Right lobe of liver (tissue), 6 donors: ENCODE measurements around the gene NR1I3. TPM values are rescaled to one million over a fixed set of nuclear protein-coding genes. Genes with fewer than 3 reads are reported as not detected.

Source experiments
- ATAC-seq, 4 donors: fragments of 200-7000 bp; cut with Tn5 transposase; one replicate each; pipeline ENCODE4 v1.9.1; 2020; ENCODE audit warnings: mild to moderate bottlenecking in 4 of 4, moderate library complexity in 4 of 4
- DNase-seq, 3 donors: peaks; one replicate each; pipeline ENCODE4 v3.0.0-alpha.2; 2020
- H3K27ac ChIP-seq, 3 donors: fragments of 200-600 bp; one replicate each; pipeline ENCODE4 v1.8.0; 2022
- H3K27me3 ChIP-seq, 2 donors: fragments of 200-600 bp; one replicate each; pipeline ENCODE4 v1.8.0; 2022
- H3K36me3 ChIP-seq, 4 donors: fragments of 200-600 bp; sonication (generic) in 1 of 4; one replicate each; pipeline versions ENCODE4 v1.5.1 to v1.8.0; 2017 to 2022; ENCODE audit warnings: control low read depth in 1 of 4
- H3K4me1 ChIP-seq, 4 donors: fragments of 200-600 bp; sonication (generic) in 1 of 4; one replicate each; pipeline versions ENCODE4 v1.5.1 to v1.8.0; 2017 to 2022; ENCODE audit warnings: control low read depth in 1 of 4
- H3K4me3 ChIP-seq, 3 donors: fragments of 200-600 bp; one replicate each; pipeline ENCODE4 v1.8.0; 2022
- H3K9me3 ChIP-seq, 4 donors: fragments of 200-600 bp; sonication (generic) in 1 of 4; one replicate each; pipeline versions ENCODE4 v1.5.1 to v1.8.0; 2017 to 2022; ENCODE audit warnings: control low read depth in 1 of 4
- POLR2A ChIP-seq: fragments of 450-650 bp; IDR thresholded peaks from one replicate; pipeline ENCODE4 v1.6.1; 2017; ENCODE audit warnings: antibody characterized with exemption, mild to moderate bottlenecking
- WGBS: methylation state at CpG from one replicate; pipeline ENCODE4 v1.1.6; 2018; ENCODE audit warnings: low coverage, low lambda C conversion rate; ENCODE audit not compliant: insufficient coverage; ENCODE audit errors: missing lambda C conversion rate; 5-methylcytosine and 5-hydroxymethylcytosine counted together
- intact Hi-C, 2 donors: fragments of 100-400 bp; cut with DNase I; formaldehyde crosslinking; loops; one replicate each; pipeline versions ENCODE4 v1.11.2 to v1.14.1; 2022
- long read RNA-seq: library from polyadenylated mRNA; unstranded; transcript quantifications from one replicate; pipeline ENCODE4 v2.0.0, GENCODE V29; 2019
- total RNA-seq, 6 experiments: library from RNA; depleted of rRNA in 2 of 6; stranded (reverse); fragments of >200 nt in 2 of 6; fragmentation: NEBNext Ultra II Directional in 3 of 6; extraction: Animal tissue kit (Norgen Biotek cat#: 25700) in 3 of 6; gene quantifications; one replicate each; pipeline versions ENCODE4 v1.1.0 to v1.2.4, GENCODE V29; 2016 to 2023
- TF ChIP-seq, protein P1 (sequence below), 4 donors: fragments of 200-600 bp in 3 of 4; fragments of 450-650 bp in 1 of 4; IDR thresholded peaks; one replicate each; pipeline versions ENCODE4 v1.5.1 to v1.8.0; 2016 to 2022; ENCODE audit warnings: antibody characterized with exemption in 4 of 4, mild to moderate bottlenecking in 2 of 4
- donor health status: DM: no; HTN: yes; CAD: no.
- donor health status: DM: no; HTN: no; CAD: no.
- donor health status: DM: no; HTN: no; CAD: no.
- donor health status: DM: no; HTN: yes; CAD: no.
- donor health status: DM: no; HTN: yes; CAD: no.

Gene NR1I3, protein sequence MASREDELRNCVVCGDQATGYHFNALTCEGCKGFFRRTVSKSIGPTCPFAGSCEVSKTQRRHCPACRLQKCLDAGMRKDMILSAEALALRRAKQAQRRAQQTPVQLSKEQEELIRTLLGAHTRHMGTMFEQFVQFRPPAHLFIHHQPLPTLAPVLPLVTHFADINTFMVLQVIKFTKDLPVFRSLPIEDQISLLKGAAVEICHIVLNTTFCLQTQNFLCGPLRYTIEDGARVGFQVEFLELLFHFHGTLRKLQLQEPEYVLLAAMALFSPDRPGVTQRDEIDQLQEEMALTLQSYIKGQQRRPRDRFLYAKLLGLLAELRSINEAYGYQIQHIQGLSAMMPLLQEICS
- 100 to 1,000 TPM in 3 of 6 experiments, 10 to 100 TPM in 3; 24.1 to 169 (median 85.7) TPM for total RNA-seq
- long read RNA-seq, transcript NR1I3-205 (9 exons, 1,473 nt), result major isoform, 7 of 38 reads
- long read RNA-seq, partial matches to known transcripts, result 6 of 38 reads
- long read RNA-seq, other reads (novel, unspliced or antisense), result 12 of 38 reads

DNA sequence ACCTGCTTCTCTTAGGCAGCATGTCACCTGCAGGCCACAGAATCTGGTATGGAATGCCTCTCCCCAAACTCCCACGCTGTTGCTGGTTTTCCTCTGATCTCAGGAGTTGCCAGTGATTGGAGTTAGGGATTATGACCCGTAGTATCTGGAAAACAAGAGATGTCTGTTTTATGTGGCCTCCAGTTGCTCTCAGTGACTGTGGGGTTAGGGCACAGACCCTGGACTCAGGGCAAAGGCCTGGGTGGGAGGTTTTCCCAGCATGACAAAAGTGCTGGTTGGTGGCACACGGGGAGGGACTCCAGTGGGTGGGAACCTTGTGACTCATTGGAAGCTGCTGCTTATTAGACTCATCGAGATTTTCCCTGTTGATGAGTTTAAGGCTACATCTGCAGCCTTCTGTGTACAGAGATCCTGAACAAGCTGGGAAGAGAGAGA is at the start of gene NR1I3:
NR1I3 (minus strand) TSS at position 165 of the 435 bp plus-strand sequence. CDS start 1,638 bp downstream, outside the sequence.
- Histone ChIP-seq H3K27me3 (no peaks in the 10 kb centered on the region), H3K4me1 (peaks cover 0 to 7% (median 0%) of the 10 kb centered on the region in 4 donors), H3K36me3 (peaks cover 0 to 25% (median 6%) of the 10 kb centered on the region in 4 donors), H3K27ac (peak within 1 kb of the TSS; percentile 73 to 98 (median 90)), H3K9me3 (no peaks in the 10 kb centered on the region), H3K4me3 (peak within 1 kb of the TSS; percentile 38 to 73 (median 72))
- ATAC-seq, result peak; percentile 90 to 99 (median 96)
- 20% methylated on average over 4 of the region's 4 CpGs for WGBS
- intact Hi-C loops, result loop anchor here (10.0 kb wide), 2 partner anchors 47 to 57 kb away; no protein-coding TSS in a partner anchor
- TF ChIP-seq, protein P1, sequence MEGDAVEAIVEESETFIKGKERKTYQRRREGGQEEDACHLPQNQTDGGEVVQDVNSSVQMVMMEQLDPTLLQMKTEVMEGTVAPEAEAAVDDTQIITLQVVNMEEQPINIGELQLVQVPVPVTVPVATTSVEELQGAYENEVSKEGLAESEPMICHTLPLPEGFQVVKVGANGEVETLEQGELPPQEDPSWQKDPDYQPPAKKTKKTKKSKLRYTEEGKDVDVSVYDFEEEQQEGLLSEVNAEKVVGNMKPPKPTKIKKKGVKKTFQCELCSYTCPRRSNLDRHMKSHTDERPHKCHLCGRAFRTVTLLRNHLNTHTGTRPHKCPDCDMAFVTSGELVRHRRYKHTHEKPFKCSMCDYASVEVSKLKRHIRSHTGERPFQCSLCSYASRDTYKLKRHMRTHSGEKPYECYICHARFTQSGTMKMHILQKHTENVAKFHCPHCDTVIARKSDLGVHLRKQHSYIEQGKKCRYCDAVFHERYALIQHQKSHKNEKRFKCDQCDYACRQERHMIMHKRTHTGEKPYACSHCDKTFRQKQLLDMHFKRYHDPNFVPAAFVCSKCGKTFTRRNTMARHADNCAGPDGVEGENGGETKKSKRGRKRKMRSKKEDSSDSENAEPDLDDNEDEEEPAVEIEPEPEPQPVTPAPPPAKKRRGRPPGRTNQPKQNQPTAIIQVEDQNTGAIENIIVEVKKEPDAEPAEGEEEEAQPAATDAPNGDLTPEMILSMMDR (IDR thresholded peaks at IDR 0.05), result no peak
- TF ChIP-seq POLR2A, result peak; percentile 79
- DNase-seq, result peak; percentile 81 to 96 (median 94)

DNA sequence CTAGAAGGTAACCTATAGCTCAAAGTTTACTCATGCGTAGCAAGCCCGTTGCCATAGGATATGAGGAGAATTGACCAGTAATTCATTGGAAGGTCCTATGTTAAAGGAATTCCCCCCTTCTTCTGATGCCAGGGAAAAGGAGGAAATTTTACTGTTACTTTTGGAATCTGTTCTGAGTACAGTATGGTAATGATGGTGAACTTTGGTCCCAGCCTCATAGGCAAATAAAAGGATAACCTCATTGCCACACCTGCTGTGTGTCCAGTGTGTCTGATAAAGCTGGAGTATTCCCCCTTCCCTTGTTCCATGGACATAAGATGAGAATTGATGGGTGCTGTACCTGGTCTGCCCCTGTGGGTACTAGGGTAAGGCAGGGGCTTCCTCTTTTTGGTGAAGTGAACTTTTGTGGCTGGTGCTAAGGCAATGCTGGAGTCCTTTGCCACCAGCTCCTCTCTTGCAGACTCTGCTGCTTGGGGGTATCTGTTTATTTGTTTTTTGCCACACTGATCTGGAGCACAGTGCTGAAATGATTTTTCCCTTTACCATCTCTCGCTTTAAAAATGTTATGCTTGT is 49.6 kb upstream of the NR1I3 start:
- Histone ChIP-seq H3K9me3 (no peaks in the 10 kb centered on the region), H3K27me3 (no peaks in the 10 kb centered on the region), H3K4me1 (no peaks in the 10 kb centered on the region), H3K4me3 (no peak overlapping the region), H3K27ac (no peak overlapping the region), H3K36me3 (no peaks in the 10 kb centered on the region)
- ATAC-seq, result peak in 1 of 4 donors; percentile 73
- TF ChIP-seq, protein P1 (IDR thresholded peaks at IDR 0.05), result no peak
- TF ChIP-seq POLR2A, result no peak
- WGBS, result 88% methylated on average over 3 of the region's 3 CpGs
- intact Hi-C loops, result loop anchor here in 1 of 2 donors (10.0 kb wide), 1 partner anchor 53 kb away; the partner anchor contains the start of gene NR1I3
- no peak for DNase-seq

DNA sequence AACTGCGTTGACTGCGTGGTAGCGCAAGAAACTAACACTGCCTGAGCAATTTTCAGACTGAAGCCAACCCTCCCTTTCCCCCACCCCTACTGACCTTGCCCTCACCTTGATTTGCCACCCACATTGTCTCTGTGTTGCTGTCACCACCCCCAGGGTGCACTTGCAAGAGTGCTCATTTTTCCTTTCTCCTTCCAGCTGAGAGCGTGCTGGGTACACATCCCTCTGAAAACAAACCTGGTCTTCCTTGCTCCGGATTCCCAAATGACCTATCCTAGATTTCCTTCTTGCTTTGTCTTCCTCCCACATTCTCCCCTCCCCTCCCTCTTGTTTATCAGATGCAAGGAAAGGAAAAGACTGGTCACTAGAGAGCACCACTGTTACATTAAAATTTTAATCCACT is 47.5 kb upstream of the NR1I3 start:
- TF ChIP-seq, protein P1 (IDR thresholded peaks at IDR 0.05), result no peak
- no peak for TF ChIP-seq POLR2A
- Histone ChIP-seq H3K36me3 (no peaks in the 10 kb centered on the region), H3K4me3 (no peak overlapping the region), H3K9me3 (no peaks in the 10 kb centered on the region), H3K4me1 (no peaks in the 10 kb centered on the region), H3K27me3 (no peaks in the 10 kb centered on the region), H3K27ac (no peak overlapping the region)
- DNase-seq, result no peak
- intact Hi-C loops, result loop anchor here in 1 of 2 donors (10.0 kb wide), 1 partner anchor 51 kb away; the partner anchor contains the start of gene NR1I3
- 70% methylated on average over 5 of the region's 5 CpGs for WGBS
- ATAC-seq, result no peak

DNA sequence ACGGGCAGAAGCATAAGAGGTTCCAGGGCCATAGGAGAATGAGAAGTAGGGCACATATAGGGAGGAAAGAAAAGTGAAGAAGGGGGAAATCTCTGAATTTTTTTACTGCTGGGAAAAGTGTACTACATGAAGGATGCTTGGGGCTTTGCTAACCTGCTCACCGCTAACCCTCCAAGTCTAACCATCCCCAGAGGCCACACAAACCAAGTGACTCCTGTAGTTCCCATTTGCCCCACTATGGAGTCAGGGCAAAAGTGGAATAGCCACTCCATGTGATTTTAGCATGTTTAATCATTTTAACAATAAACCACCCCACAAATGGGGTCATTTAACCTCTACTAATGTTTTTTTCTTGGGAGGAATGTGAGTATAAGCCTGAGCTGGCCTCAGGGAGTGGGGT is 47.1 kb upstream of the NR1I3 start:
- DNase-seq, result no peak
- ATAC-seq, result no peak
- Histone ChIP-seq H3K9me3 (no peaks in the 10 kb centered on the region), H3K4me1 (no peaks in the 10 kb centered on the region), H3K27me3 (no peaks in the 10 kb centered on the region), H3K27ac (no peak overlapping the region), H3K36me3 (no peaks in the 10 kb centered on the region), H3K4me3 (no peak overlapping the region)
- intact Hi-C loops, result loop anchor here in 1 of 2 donors (10.0 kb wide), 1 partner anchor 50 kb away; the partner anchor contains the start of gene NR1I3
- WGBS, result 89% methylated on average over 1 of the region's 2 CpGs
- TF ChIP-seq POLR2A, result no peak
- TF ChIP-seq, protein P1 (IDR thresholded peaks at IDR 0.05), result no peak
